Astrocyte (in vitro differentiated cells and primary cell): ENCODE measurements around the gene HSPA4. TPM values are rescaled to one million over a fixed set of nuclear protein-coding genes. Genes with fewer than 3 reads are reported as not detected.

ENCODE experiments used
- DNase-seq: peaks from one replicate; pipeline ENCODE4 v3.0.0-alpha.2; 2010; ENCODE audit warnings: low read depth
- FAIRE-seq: peaks from 2 replicates; lab custom pipeline; 2011; peaks lifted over from hg19 to GRCh38; lab: Jason Lieb, UNC
- H2AFZ ChIP-seq: 2 replicates; pipeline ENCODE4 v1.6.0; 2012; ENCODE audit warnings: low read depth, low read length, inconsistent platforms
- H3K27ac ChIP-seq: 2 replicates; pipeline ENCODE4 v1.5.1; 2011; ENCODE audit warnings: low read depth, low read length, inconsistent platforms
- H3K27me3 ChIP-seq: 2 replicates; pipeline ENCODE4 v1.6.0; 2011; ENCODE audit warnings: low read length, inconsistent platforms; ENCODE audit not compliant: insufficient read depth
- H3K36me3 ChIP-seq: 2 replicates; pipeline ENCODE4 v1.5.1; 2011; ENCODE audit warnings: low read length, inconsistent platforms; ENCODE audit not compliant: insufficient read depth
- H3K4me1 ChIP-seq: 2 replicates; pipeline ENCODE4 v1.5.1; 2011; ENCODE audit warnings: low read length, inconsistent platforms; ENCODE audit not compliant: insufficient read depth
- H3K4me2 ChIP-seq: 2 replicates; pipeline ENCODE4 v1.6.0; 2012; ENCODE audit warnings: low read length, inconsistent platforms
- H3K4me3 ChIP-seq: 2 replicates; pipeline ENCODE4 v1.5.1; 2011; ENCODE audit warnings: low read depth, mild to moderate bottlenecking, low read length, inconsistent platforms; ENCODE audit not compliant: insufficient read depth
- H3K79me2 ChIP-seq: 2 replicates; pipeline ENCODE4 v1.6.0; 2012; ENCODE audit warnings: mild to moderate bottlenecking, low read length, inconsistent platforms; ENCODE audit not compliant: insufficient read depth
- H3K9ac ChIP-seq: 2 replicates; pipeline ENCODE4 v1.6.0; 2012; ENCODE audit warnings: mild to moderate bottlenecking, low read length, inconsistent platforms
- H3K9me3 ChIP-seq: 2 replicates; pipeline ENCODE4 v1.5.1; 2012; ENCODE audit warnings: low read depth, mild to moderate bottlenecking, low read length, inconsistent platforms; ENCODE audit not compliant: insufficient read depth
- H4K20me1 ChIP-seq: 2 replicates; pipeline ENCODE4 v1.6.0; 2012; ENCODE audit warnings: low read length, inconsistent platforms; ENCODE audit not compliant: insufficient read depth
- H3K27ac Mint-ChIP-seq: one replicate; pipeline ENCODE4 v1.8.0; 2021; ENCODE audit warnings: mild to moderate bottlenecking, mixed read lengths; ENCODE audit not compliant: unreplicated experiment
- H3K27me3 Mint-ChIP-seq: one replicate; pipeline ENCODE4 v1.8.0; 2021; ENCODE audit warnings: low read depth, mixed read lengths; ENCODE audit not compliant: unreplicated experiment
- H3K36me3 Mint-ChIP-seq: one replicate; pipeline ENCODE4 v1.8.0; 2021; ENCODE audit warnings: low read depth, mixed read lengths; ENCODE audit not compliant: unreplicated experiment
- H3K4me1 Mint-ChIP-seq: one replicate; pipeline ENCODE4 v1.8.0; 2021; ENCODE audit warnings: low read depth, mixed read lengths; ENCODE audit not compliant: unreplicated experiment
- H3K4me3 Mint-ChIP-seq: one replicate; pipeline ENCODE4 v1.8.0; 2021; ENCODE audit warnings: mild to moderate bottlenecking, moderate library complexity, mixed read lengths; ENCODE audit not compliant: unreplicated experiment
- H3K9me3 Mint-ChIP-seq: one replicate; pipeline ENCODE4 v1.8.0; 2021; ENCODE audit warnings: mild to moderate bottlenecking, mixed read lengths; ENCODE audit not compliant: unreplicated experiment
- CTCF ChIP-seq: IDR thresholded peaks from 2 replicates; pipeline ENCODE4 v1.5.1; 2011; ENCODE audit warnings: low read depth, mild to moderate bottlenecking, inconsistent platforms, low read length, moderate library complexity; ENCODE audit not compliant: insufficient read depth
- EZH2 ChIP-seq: IDR thresholded peaks from 2 replicates; pipeline ENCODE4 v1.6.1; 2012; ENCODE audit warnings: mild to moderate bottlenecking, low read length, inconsistent platforms; ENCODE audit not compliant: insufficient read depth
- total RNA-seq: library from RNA; stranded (reverse); gene quantifications from 2 replicates; pipeline ENCODE4 v1.2.1, GENCODE V29; 2021

HSPA4 gene
- total RNA-seq, 1 donor from 2014 or later, result 210 TPM

DNA sequence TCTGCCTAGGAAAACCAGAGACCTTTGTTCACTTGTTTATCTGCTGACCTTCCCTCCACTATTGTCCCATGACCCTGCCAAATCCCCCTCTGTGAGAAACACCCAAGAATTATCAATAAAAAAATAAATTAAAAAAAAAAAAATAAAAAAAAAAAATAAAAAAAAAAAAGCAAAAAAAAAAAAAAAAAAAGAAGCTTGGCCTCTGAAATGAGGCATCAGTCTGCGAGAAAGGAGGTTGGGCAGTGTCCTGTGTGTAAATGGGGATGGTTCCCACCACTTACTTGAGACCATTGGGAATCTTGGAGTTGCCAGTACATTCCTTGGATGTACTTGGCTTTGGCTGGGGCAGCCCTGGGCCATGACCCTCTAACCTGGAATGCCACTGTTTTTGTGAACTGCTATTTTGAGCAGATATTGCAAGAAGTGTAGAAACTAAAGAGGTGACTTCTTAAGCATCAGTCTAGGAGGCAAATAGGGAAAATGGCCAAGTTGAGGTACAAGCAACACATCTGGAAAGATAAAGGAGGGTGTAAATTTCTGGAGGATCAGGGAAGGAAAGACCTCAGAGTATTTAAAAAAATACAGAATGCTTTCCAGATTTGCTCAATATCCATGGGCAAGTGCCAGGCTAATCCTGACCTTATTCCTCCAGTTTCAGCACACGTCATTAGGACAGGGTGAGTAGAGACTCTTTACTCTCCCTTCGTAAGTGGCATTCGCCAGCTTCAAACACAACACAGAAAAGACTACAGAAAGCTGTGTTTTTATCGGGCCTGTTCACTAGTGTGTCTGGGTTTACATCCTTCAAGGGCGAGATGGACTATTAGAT lies 58.1 kb downstream of the HSPA4 start:
- no peaks in the 10 kb centered on the region for H3K9me3 ChIP-seq
- no peak overlapping the region for H3K27ac ChIP-seq
- Mint-ChIP-seq H3K4me1 (peaks cover 13% of the 10 kb centered on the region), H3K27me3 (peaks cover 4% of the 10 kb centered on the region), H3K4me3 (no peak overlapping the region), H3K9me3 (peaks cover 2% of the 10 kb centered on the region), H3K36me3 (peaks cover 13% of the 10 kb centered on the region), H3K27ac (no peak overlapping the region)
- no peak overlapping the region for H3K4me2 ChIP-seq
- no peaks in the 10 kb centered on the region for H3K27me3 ChIP-seq
- FAIRE-seq (no peak), DNase-seq (no peak)
- TF ChIP-seq EZH2 (no peak), CTCF (no peak)
- H4K20me1 ChIP-seq, result peaks cover 26% of the 10 kb centered on the region
- no peaks in the 10 kb centered on the region for H3K79me2 ChIP-seq
- peaks cover 2% of the 10 kb centered on the region for H3K36me3 ChIP-seq
- H3K4me3 ChIP-seq, result no peak overlapping the region
- H3K9ac ChIP-seq, result no peak overlapping the region
- H2AFZ ChIP-seq, result no peak overlapping the region
- peaks cover 14% of the 10 kb centered on the region for H3K4me1 ChIP-seq

- Histone ChIP-seq H3K27ac (no peak overlapping the region), H4K20me1 (peaks cover 18% of the 10 kb centered on the region), H3K27me3 (no peaks in the 10 kb centered on the region), H3K4me1 (peaks cover 14% of the 10 kb centered on the region), H3K9ac (no peak overlapping the region), H3K4me3 (no peak overlapping the region), H3K36me3 (no peaks in the 10 kb centered on the region), H3K79me2 (no peaks in the 10 kb centered on the region), H2AFZ (no peak overlapping the region), H3K9me3 (no peaks in the 10 kb centered on the region), H3K4me2 (no peak overlapping the region)
- Mint-ChIP-seq H3K36me3 (peaks cover 11% of the 10 kb centered on the region), H3K27ac (peak overlapping the region; percentile 38), H3K27me3 (peaks cover 4% of the 10 kb centered on the region), H3K9me3 (peaks cover 2% of the 10 kb centered on the region), H3K4me3 (no peak overlapping the region), H3K4me1 (peaks cover 13% of the 10 kb centered on the region)
- DNase-seq (no peak), FAIRE-seq (no peak)
- TF ChIP-seq CTCF, result no peak
- no peak for TF ChIP-seq EZH2
These were observed 58.9 kb downstream of the HSPA4 start for GRCh38 chr5:133110709-133111108.

DNA sequence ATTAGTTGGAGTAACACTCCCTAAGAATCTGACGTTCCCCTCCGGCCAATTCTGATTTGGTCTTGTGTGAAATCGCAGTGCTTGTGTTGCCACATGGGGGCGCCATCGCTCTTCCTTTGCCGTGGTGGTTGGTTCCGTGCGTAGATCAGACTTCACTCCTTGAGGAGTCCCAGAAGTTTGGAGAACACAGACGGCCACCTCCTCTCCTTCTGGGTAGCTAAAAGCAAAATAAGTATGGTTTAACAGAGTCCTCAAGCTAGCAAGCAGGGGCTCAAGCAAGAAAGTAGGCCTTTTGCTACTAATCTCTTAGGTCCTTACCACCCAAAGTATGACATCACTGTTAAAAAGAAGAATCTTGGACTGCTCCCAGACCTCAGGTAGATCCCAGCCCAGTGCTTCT lies 59.5 kb downstream of the HSPA4 start:
- TF ChIP-seq EZH2 (no peak), CTCF (peak; percentile 97)
- Histone ChIP-seq H2AFZ (peak overlapping the region; percentile 13), H3K4me1 (peaks cover 14% of the 10 kb centered on the region), H3K4me2 (no peak overlapping the region), H3K27me3 (no peaks in the 10 kb centered on the region), H3K79me2 (no peaks in the 10 kb centered on the region), H3K36me3 (no peaks in the 10 kb centered on the region), H3K27ac (no peak overlapping the region), H4K20me1 (peaks cover 14% of the 10 kb centered on the region), H3K9ac (no peak overlapping the region), H3K4me3 (no peak overlapping the region), H3K9me3 (no peaks in the 10 kb centered on the region)
- peak; percentile 55 for DNase-seq
- H3K36me3 Mint-ChIP-seq, result peaks cover 9% of the 10 kb centered on the region
- peaks cover 13% of the 10 kb centered on the region for H3K4me1 Mint-ChIP-seq
- FAIRE-seq, result peak; percentile 65
- H3K4me3 Mint-ChIP-seq, result no peak overlapping the region
- peak overlapping the region; percentile 38 for H3K27ac Mint-ChIP-seq
- peaks cover 2% of the 10 kb centered on the region for H3K9me3 Mint-ChIP-seq
- H3K27me3 Mint-ChIP-seq, result peaks cover 4% of the 10 kb centered on the region
